Hematopoietic multipotent progenitor cell treated with erythropoietin and hydrocortisone succinate and interleukin-3 and kit ligand, for 15 days (in vitro differentiated cells): ENCODE measurements around the gene TSPAN1.

Experiments
- DNase-seq: peaks from one replicate; pipeline ENCODE4 v3.0.0-alpha.2; 2015; ENCODE audit warnings: low spot score

Gene TSPAN1

DNA sequence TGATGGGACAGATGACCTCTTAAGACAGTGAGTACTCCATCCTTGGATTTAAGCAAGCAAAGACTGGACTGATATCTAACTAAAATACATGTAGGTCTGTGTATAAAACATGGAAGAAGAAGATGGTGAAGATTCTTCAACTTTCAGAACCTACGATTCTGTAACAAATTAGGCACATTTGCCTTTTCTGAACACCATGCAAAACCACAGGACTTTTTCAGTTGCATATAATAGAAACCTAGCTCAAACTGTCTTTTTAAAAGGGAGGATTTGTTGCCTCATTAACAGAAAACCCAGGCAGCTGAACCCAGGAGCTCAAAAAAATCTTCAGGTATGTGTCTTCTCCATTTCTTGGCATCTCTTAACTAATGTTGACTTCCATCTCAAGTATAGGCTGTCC lies 14.7 kb upstream of the TSPAN1 start:
- DNase-seq, result no peak

DNA sequence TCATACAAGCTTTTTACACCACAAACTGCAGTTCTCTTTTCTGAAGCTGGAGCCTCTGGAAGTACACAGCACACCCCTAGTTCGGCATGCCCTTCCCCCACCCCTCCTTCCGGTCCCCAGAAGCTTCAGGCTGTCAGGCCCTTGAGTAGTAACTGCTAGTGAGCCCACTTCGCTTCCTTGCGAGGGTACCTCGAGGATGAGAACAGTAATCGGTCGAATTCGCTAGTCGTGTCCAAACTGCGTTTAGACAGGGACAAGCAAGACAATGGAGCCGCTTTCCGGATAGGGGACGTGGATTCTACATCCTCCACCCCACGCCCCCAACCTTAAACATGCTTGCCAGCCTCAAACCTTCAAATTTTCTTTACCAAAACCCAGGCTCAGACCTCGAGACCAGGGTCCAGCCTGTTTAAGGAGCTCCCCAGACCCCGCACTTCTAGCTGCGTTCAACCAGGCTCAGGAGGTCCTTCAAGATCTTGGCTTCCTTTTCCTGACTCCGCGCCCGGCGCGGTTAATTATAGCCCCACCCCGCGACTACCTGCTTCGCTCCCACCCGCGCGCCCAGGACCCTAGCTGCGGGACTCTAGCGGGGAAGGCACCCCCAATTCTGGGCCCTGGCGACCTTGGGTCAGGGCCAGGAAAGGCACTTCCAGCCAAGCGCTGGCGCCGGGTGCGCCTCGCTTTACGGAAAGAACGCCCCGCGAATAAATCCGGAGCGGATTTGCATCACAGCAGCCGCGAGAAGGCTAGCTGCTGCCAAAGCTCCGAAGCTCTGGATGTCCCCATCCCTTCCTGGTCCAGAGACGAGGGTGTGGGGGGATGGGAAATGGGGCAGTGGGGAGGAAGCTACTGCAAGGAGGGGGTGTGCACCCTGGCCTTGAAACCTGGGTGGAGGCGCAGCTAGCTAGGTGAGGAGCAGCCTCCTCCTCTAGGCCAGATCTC lies 8.1 kb upstream of the TSPAN1 start:
- no peak for DNase-seq

DNA sequence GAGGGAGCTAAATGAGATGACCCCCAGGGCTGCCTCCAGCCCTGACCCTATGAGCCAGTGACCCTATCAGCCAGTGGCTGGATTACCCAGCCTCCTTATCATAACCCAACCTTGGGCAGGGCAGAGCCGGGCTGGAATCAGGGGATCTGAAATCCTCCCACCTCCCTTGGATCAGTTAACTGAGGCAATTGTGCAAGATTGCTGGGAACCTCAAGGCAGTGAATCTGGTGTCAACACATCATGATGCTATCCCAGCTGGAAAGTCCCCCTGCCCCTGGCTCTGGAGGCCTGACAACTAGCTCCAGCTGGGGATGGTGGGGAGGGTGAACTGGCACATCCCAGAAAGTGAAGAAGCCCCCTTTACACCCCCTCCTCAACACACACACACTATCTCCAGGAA lies 6.4 kb upstream of the TSPAN1 start:
- DNase-seq, result no peak

DNA sequence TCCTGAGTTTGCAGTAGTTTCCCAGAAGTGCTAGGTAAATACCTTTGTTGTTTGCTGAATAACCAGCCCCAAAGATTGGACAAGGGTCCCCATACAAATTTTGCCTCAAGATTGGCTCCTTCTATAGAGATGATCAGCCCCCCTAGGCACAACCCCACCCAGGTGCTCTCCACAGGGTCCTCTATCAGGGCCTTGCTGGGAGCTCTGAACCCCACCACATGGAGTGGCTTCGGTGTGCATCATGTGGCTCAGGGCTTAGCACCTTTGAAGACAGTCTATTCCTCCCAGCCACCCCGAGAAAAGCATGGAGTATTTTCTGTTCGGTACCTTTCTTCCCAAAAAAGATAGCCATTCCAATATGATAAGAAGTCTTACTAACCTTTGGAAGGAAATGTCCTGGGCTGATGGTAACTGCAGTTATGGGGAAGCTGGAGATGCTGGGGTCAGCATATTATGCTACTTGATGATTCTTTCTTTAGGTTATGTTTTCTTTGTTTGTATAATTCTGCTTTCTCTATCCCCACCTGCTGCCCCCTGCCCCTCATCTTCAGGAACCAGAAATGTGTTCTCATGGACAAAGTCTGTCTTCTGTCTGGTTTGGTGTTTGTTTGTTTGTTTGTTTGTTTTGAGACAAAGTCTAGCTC lies 5.0 kb upstream of the TSPAN1 start:
- no peak for DNase-seq

DNA sequence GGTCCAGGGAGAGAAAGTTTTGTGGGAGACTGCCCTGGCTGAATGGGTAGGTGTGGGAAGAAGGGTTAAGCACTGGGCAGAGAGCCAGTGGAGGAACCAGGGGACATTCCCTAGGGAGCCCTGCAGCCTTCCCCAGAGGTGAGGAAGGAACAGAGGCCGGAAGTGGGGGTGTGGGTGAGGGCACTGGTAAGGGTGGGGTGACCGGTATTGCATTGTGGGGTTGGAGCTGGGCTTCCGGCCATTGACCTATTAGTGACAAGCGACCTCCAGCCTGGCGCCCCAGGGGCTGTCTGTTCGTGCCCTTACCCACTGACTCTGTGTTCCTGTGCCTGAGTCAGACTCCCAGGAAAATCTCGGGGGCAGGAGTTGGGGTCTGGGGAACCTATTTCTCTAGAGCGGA lies 3.5 kb upstream of the TSPAN1 start:
- DNase-seq, result no peak

DNA sequence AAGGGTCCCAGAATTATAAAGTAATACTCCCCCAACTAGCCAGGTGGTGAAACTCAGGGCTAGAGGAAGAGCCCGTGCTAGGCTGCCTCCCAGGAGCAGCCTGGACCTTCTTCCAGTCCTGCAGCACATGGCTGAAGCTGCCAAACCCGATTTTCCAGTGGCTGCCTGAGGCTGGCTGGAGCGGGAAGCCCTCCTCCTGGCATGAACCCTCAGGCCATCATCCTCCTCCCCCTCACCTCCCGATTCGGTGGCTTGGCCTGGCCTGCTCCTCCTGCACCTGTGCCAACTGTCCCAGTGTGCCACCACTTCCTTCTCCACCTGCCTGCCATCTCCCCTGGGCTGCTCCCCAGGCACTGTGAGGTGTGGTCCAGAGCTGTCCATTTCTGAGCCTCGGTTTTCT lies 3.0 kb upstream of the TSPAN1 start:
- no peak for DNase-seq

DNA sequence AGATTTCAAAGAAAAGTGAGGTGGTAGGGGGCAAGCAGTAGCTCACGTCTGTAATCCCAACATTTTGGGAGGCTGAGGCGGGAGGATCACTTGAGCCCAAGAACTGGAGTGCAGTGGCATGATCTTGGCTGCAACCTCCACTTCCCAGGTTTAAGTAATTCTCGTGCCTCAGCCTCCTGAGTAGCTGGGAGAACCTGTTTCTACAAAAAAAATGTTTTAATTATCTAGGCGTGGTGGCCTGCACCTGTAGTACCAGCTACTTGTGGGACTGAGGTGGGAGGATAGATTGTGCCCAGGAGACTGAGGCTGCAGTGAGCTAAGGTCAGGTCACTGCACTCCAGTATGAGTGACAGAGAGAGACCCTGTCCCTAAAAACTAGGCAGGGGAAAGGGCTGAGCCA lies 2.6 kb upstream of the TSPAN1 start:
- DNase-seq, result no peak

DNA sequence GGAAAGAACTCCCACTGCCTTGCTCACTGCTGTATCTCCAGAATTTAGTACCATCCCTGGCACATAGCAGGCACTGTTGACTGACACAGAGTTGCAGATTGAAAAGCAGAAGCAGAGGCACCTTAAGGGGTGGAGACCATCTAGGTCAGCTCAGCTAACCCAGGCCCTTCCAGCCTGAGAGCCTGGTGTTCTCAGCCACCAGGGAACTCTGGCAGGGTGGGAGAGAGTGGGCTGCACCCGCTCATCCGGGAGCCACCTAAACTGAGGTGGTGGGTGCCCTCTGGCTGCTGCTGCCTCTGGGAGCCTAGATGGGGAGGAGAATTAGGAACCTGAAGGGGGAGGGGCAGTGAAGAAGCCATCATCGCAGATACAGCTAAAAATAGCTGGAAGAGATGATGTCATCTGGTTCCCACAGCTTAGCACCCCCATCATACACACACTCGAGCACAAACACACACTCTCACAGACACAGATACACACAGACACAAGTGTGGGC lies 1.5 kb upstream of the TSPAN1 start:
- no peak for DNase-seq

DNA sequence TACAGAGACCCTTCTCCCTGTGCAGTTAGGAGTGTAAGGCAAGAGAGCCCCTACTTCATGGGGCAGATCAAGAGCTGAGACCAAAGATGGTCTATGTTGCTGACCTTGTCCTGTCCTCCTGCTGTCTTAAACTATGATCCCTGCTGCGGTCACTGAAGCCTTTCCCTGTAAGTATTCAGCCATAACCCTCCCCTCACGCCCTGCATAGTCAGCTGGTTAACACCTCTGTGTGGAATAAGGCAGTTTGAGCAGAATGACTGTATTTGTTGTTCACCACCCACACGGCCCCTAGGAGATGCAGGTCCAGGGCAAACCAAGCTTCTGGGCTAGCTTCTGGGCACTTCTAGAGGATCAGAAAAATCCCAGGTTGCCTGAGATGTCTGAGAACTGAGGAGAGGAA lies 356 bp downstream of the TSPAN1 start:
- no peak for DNase-seq

DNA sequence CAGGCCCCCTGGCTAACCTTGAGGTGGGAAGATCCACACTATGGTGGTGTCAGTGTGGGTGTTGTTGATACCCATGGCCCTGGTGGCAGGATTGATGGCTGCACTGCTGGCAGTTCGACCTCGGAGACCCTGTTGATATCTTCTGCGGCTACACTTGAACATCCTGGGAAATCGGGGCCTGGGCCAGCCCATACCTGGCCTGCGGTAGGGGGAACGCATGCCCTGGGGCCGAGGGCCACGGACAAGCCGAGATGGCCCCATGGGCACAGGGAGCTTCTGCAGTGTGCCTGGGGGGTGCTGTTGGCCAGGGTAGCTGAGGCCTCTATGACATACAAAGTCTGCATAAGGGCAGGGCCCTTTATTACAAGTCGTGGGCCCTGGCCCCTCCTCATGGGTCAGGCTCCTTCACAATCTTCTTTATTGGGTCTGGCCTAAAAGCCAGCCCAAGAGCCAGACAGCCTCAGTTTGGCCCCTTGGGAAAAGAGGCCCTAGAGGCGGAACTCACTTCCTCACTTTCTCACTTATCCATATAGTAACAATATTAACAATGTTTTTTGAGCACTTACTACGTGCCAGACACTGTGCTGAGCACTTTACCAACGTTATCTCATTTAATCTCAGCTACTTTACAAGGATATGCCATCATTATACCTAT lies 1.5 kb downstream of the TSPAN1 start, which contains the start of gene P3R3URF:
P3R3URF (minus strand) TSS at position 278 of the 655 bp plus-strand sequence; CDS start at position 261, 17 bp downstream.
- no peak for DNase-seq

DNA sequence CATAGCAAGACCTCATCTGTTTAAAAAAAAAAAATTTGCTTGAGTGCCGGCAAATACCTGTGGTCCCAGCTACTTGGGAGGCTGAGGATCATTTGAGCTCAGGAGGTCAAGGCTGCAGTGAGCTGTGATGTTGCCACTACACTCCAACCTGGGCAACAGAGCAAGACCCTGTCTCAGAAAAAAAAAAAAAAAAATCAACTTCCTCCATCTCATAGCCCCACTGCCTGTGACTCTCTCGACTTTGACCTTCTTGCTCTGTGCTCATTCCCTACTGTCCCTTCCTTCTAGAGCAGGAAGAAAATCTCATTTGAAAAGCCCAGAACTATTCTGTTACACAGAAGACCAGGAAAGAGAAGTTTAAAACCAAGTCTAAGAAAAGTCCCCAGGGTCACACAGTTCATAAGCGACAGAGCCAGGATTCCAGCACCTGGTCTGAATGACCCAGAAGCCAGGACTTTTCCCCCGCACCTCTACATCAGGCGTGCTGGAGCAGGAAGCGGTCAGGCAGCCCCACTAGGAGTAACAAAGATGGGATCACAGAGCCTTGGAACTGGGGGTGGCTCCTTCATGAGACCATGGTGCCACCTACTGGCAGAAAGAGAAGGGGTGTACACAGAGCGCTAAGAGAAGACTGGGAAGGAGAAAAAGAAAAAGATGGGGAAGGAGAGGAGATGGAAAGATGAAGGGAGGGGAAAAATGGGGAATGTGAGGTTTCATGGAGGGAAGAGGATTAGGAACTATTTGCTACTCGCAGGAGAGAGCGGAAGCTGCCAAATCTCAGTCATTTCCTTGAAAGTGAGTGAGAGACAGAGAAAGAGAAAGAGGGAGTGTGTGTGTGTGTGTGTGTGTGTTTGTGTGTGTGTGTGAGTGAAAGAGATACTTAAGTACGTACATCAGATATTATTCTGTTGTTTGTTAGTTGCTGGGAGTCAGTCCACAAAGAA lies 4.5 kb downstream of the TSPAN1 start:
- peak; percentile 79 for DNase-seq

DNA sequence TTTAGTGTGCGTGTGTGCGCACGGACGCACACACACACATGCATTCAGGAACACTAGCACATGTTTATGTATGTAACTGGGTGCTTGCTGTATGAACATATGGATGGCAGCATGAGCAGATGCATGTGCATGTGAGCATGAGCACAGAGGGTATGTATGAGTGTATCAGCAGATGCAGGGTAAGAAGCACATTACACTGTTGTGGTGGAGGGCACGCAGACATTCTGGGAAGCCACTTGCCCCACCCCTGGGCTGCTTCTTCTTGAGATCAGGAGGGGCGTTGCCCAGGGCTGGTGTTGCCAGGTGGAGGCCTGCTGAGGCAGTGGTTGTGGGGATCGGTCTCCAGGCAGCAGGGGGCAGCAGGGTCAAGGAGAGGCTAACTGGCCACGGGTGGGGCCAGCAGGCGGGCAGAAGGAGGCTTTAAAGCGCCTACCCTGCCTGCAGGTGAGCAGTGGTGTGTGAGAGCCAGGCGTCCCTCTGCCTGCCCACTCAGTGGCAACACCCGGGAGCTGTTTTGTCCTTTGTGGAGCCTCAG lies 5.3 kb downstream of the TSPAN1 start:
- DNase-seq, result peak; percentile 22

DNA sequence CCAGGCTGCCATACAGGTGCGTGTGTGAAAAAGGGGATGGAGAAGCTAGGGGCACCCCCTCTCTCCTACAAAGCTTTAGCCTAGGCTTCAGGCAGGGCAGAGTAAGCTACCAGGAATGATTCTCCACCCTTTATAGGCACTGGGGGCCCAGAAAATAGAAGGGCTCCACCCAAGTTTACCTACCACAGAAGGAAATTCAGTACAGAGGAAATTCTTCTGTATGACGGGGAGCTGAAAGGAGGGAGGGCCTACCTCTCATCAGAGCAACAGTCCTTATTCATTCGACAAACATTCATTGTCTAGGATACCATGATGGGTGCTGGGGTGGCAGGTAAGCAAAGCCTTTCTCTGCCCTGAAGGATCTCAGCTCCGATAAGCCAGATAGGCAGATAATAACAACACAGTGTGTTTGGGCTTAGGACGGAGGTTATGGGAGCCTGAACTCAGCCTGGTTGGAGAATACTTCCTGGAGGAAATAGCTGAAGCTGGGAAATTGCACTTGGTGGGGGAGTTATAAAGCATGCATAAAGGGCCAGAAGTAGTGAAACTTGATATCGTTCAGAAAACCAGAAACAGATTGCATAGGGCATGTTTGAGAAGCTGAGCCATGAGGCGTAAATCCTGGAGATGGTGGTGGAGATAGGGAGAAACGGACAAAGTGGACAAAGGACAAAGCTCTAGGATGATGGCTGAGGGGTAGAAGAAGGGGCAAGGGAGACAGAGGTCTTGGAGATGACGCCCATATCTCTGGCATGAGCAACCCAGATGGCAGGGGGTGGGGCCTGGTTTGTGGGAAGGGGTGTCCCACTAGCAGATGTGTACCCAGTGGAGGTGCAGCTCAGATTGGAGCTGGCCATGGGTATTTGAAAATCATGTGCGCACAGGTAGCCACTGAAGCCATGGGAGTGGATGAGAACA lies 6.7 kb downstream of the TSPAN1 start:
- no peak for DNase-seq

DNA sequence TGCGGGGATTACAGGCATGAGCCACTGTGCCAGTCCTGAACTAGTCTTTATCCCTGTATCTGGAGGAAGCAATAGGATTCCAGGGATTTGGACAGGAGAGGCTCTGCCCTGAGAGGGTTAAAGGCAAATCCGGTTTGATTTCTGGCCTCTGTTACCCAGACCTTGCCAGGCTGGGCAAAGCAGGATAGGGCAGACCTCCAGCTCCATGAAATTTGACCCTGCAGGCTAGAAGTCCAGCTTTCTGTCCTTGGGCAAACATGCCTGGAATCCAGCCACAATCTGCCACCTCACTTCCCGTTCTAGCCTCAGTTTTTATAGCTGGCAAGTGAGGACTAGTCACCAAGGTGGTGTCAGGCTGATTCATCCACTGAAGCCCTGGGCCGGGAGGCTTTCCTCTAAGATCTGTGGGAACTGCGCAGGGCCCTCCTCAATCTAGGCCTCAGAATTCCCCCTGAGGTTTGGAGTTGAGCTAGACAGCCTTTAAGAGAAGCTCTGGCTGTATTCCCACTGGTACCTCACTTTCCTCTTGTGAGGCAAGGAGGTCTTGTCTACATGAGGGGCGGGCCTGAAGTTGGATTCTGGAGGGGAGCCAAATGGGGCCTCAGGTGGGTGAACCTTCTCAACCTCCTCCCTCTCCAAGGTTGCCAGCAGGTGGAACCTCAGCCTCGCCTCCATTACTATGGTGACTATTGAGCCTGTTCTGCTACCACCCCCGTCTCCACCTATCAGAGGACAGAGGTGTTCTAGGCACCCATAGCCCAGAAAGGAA lies 8.4 kb downstream of the TSPAN1 start:
- DNase-seq, result no peak

DNA sequence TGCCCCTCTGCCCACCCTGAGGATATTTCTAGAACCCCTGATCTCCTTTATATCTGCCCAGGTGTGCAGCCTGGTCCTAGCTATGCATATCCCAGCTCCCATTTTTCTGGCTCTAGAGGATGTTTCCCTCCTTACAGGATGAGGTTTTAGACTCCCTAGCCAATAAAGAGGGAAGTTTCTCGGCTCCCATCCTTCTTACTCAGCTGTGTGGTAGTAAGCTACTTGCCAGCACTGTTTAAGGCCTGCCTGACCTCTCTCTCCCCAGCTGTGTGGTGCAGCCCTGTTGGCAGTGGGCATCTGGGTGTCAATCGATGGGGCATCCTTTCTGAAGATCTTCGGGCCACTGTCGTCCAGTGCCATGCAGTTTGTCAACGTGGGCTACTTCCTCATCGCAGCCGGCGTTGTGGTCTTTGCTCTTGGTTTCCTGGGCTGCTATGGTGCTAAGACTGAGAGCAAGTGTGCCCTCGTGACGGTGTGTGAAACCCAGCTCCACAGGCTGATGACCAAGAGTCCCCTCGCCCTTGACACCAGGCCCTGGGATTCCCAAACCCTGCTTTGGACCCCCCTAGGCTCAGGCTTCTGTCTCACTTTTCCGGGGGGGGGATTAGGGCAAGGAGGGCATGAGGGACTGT lies 9.2 kb downstream of the TSPAN1 start:
- DNase-seq, result no peak

DNA sequence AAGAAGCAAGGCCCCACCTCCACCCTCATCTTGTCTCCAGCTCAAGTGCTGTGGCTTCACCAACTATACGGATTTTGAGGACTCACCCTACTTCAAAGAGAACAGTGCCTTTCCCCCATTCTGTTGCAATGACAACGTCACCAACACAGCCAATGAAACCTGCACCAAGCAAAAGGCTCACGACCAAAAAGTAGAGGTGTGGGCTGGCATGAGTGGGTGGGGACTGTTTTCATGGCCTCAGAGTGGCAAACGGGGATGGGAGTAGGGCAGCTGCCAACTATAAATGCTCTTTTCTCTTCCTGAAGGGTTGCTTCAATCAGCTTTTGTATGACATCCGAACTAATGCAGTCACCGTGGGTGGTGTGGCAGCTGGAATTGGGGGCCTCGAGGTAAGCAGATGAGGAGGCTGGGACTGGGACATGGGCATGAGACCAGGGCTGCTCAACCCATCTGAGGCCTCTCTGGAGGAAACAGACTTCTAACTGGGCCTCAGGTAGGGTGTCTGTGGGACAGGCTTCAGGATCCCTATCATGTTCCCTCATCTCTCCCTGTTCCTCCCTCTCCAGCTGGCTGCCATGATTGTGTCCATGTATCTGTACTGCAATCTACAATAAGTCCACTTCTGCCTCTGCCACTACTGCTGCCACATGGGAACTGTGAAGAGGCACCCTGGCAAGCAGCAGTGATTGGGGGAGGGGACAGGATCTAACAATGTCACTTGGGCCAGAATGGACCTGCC lies 10.2 kb downstream of the TSPAN1 start:
- no peak for DNase-seq

DNA sequence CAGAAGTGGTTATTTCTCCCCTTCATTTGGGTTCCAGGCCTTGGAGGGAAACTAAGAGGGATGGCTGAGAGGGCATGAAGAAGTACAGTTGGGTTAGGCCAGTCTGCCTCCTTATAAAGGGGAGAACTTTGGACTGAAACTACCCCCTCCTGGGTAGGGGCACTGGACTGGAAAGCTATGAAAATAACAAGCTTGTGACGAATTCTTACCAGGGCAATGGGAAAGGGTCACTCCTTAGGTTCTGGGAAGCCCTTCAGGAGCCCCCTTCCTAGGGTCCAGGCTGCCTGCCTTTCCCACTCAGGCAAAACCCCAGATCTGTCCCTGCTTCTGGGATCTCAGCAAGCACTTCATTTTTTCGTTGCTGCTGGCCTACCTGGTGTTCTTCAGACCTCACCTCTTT lies 11.2 kb downstream of the TSPAN1 start:
- no peak for DNase-seq
